ENCODE measurements around the gene TRPM3.

TRPM3 gene

GRCh38 chr9:70594386-70594944, 527.0 kb downstream of the TRPM3 start:
- Histone ChIP-seq H3K36me3 (replicated peaks) (no peaks in the 10 kb centered on the region), H3K27me3 (replicated peaks) (no peaks in the 10 kb centered on the region), H3K4me3 (ENCODE audit: low read depth, low read length) (no peak overlapping the region), H3K27ac (no peak overlapping the region)
- no peak for DNase-seq
- no peak for TF ChIP-seq CTCF (IDR thresholded peaks at IDR 0.05; ENCODE audit: low read depth, low read length, missing control alignments)
- in situ Hi-C loops (cut with HindIII; ENCODE audit: low pct_ligation_motif_present, low sequenced_read_pairs), result loop anchor here (25.0 kb wide), 1 partner anchor 182 kb away; the partner anchor contains the start of gene KLF9

- in situ Hi-C loops (cut with HindIII; ENCODE audit: low pct_ligation_motif_present, low sequenced_read_pairs), result loop anchor here (25.0 kb wide), 1 partner anchor 181 kb away; the partner anchor contains the start of gene KLF9
- DNase-seq, result no peak
Observed at GRCh38 chr9:70593241-70593640, 528.2 kb downstream of the TRPM3 start.

GRCh38 chr9:70590315-70590677, 531.1 kb downstream of the TRPM3 start:
- Histone ChIP-seq H3K4me3 (ENCODE audit: low read depth, low read length) (no peak overlapping the region), H3K36me3 (replicated peaks) (no peaks in the 10 kb centered on the region), H3K27me3 (replicated peaks) (no peaks in the 10 kb centered on the region), H3K27ac (peak overlapping the region; percentile 70)
- TF ChIP-seq CTCF (IDR thresholded peaks at IDR 0.05; ENCODE audit: low read depth, low read length, missing control alignments), result no peak
- in situ Hi-C loops (cut with HindIII; ENCODE audit: low pct_ligation_motif_present, low sequenced_read_pairs), result loop anchor here (25.0 kb wide), 1 partner anchor 178 kb away; the partner anchor contains the start of gene KLF9
- DNase-seq, result no peak

More at GRCh38 chr9:70593241-70593640, 528.2 kb downstream of the TRPM3 start:
- no peak overlapping the region for H3K27ac ChIP-seq
- H3K4me3 ChIP-seq (ENCODE audit: low read depth, low read length), result no peak overlapping the region
- H3K27me3 ChIP-seq (replicated peaks), result no peaks in the 10 kb centered on the region
- no peak for TF ChIP-seq CTCF (IDR thresholded peaks at IDR 0.05; ENCODE audit: low read depth, low read length, missing control alignments)
- H3K36me3 ChIP-seq (replicated peaks), result no peaks in the 10 kb centered on the region

- no peaks in the 10 kb centered on the region for H3K27me3 ChIP-seq (replicated peaks)
- no peaks in the 10 kb centered on the region for H3K36me3 ChIP-seq (replicated peaks)
- no peak for TF ChIP-seq CTCF (IDR thresholded peaks at IDR 0.05; ENCODE audit: low read depth, low read length, missing control alignments)
- DNase-seq, result peak; percentile 64
- in situ Hi-C loops (cut with HindIII; ENCODE audit: low pct_ligation_motif_present, low sequenced_read_pairs), result loop anchor here (25.0 kb wide), 1 partner anchor 177 kb away; the partner anchor contains the start of gene KLF9
- H3K27ac ChIP-seq, result peak overlapping the region; percentile 70
- H3K4me3 ChIP-seq (ENCODE audit: low read depth, low read length), result no peak overlapping the region
Observed at GRCh38 chr9:70589571-70590314, 531.7 kb downstream of the TRPM3 start.

GRCh38 chr9:70588999-70589398, 532.4 kb downstream of the TRPM3 start:
- H3K27ac ChIP-seq, result peak overlapping the region; percentile 70
- in situ Hi-C loops (cut with HindIII; ENCODE audit: low pct_ligation_motif_present, low sequenced_read_pairs), result loop anchor here (25.0 kb wide), 1 partner anchor 177 kb away; the partner anchor contains the start of gene KLF9

More at GRCh38 chr9:70588999-70589398, 532.4 kb downstream of the TRPM3 start:
- Histone ChIP-seq H3K27me3 (replicated peaks) (no peaks in the 10 kb centered on the region), H3K36me3 (replicated peaks) (no peaks in the 10 kb centered on the region), H3K4me3 (ENCODE audit: low read depth, low read length) (no peak overlapping the region)
- no peak for DNase-seq
- no peak for TF ChIP-seq CTCF (IDR thresholded peaks at IDR 0.05; ENCODE audit: low read depth, low read length, missing control alignments)
